ENCODE results near the gene HOXA11. TPM values are rescaled to one million over a fixed set of nuclear protein-coding genes. Genes with fewer than 3 reads are reported as not detected.
A peak's percentile ranks its signal among the peaks of the same experiment; 100 is the strongest.

Gene HOXA11
- total RNA-seq, 1 experiment from 2014 or later: 26.6 TPM

DNA sequence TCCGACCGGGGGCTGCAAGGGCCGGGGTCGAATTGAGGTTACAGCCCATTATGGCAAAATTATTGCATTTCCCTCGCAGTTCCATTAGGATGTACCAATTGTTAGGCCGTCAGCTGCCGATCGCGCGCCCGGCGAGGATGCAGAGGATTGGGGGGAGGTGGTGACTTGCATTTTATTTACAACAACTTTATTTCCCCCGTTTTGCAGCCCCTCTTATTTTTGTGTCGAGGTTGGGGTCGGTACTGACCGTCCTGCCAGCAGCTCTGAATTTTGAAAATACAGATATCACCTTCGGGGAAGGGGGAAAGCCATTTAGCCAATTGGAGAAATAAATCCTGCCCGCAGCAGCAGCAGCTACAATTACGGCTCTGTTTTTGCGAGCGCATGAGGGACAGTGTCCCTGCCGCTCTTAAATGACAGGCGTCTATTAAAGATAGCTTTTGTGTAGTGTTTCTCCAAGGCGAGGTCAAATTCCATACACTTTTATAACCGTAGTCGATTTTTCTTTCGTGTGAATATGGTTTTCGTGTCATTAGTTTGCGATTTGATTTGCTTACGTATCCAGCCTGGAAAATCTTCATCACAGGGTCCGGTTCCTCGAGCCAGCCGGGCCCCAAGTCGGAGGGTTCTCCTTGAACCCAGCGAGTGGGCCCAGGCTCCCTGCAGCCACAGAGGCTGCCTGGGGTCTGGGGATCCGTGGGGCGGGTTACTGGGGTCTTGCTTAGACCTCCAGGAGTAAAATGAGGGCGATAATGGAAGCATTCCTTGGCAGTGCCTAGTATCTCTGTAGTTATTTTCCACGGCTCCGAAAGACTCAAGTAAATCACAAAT lies 40.9 kb downstream of the HOXA11 start:
- no TSS peak for BruUV-seq (replicated peaks)
- intact Hi-C loops (cut with micrococcal nuclease): no loop called here
- H3K4me3 ChIP-seq (ENCODE audit: low read length): no peak overlapping the region
- no peak overlapping the region for H3K4me2 ChIP-seq (ENCODE audit: low read length)
- H3K9me3 ChIP-seq (ENCODE audit: low read length): no peaks in the 10 kb centered on the region
- H3K9me2 ChIP-seq (replicated peaks; ENCODE audit: low read length): no peaks in the 10 kb centered on the region
- ATAC-seq: no peak
- peaks cover 17% of the 10 kb centered on the region for H3K4me1 ChIP-seq (ENCODE audit: insufficient read depth, low read length)
- no peaks in the 10 kb centered on the region for H3K27me3 ChIP-seq (ENCODE audit: low read length)
- DNase-seq: no peak
- CTCF ChIA-PET: no interaction called here
- no peak overlapping the region for H2AFZ ChIP-seq (ENCODE audit: low read length)
- H3K9ac ChIP-seq (ENCODE audit: low read length): no peak overlapping the region
- H4K20me1 ChIP-seq (ENCODE audit: low read length): no peaks in the 10 kb centered on the region
- H3F3A ChIP-seq (ENCODE audit: low read length, unreplicated experiment): no peaks in the 10 kb centered on the region
- H3K79me2 ChIP-seq (ENCODE audit: low read length): peaks cover 31% of the 10 kb centered on the region
- no peak for TF ChIP-seq EZH2phosphoT487 (IDR thresholded peaks at IDR 0.05; ENCODE audit: borderline replicate concordance, low read length)
- TF ChIP-seq, protein P1, sequence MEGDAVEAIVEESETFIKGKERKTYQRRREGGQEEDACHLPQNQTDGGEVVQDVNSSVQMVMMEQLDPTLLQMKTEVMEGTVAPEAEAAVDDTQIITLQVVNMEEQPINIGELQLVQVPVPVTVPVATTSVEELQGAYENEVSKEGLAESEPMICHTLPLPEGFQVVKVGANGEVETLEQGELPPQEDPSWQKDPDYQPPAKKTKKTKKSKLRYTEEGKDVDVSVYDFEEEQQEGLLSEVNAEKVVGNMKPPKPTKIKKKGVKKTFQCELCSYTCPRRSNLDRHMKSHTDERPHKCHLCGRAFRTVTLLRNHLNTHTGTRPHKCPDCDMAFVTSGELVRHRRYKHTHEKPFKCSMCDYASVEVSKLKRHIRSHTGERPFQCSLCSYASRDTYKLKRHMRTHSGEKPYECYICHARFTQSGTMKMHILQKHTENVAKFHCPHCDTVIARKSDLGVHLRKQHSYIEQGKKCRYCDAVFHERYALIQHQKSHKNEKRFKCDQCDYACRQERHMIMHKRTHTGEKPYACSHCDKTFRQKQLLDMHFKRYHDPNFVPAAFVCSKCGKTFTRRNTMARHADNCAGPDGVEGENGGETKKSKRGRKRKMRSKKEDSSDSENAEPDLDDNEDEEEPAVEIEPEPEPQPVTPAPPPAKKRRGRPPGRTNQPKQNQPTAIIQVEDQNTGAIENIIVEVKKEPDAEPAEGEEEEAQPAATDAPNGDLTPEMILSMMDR (conservative IDR thresholded peaks at IDR 0.05; ENCODE audit: low read depth, low read length): 0 out of 2 replicates have a peak, but pooled peaks have one; percentile 0
- POLR2A ChIA-PET (ENCODE audit: unreplicated experiment): no interaction called here
- H3K27ac ChIP-seq (ENCODE audit: low read length): no peak overlapping the region
- H3K36me3 ChIP-seq (ENCODE audit: low read depth, low read length): peaks cover 13% of the 10 kb centered on the region; the same call in 1 of the 2 replicates

DNA sequence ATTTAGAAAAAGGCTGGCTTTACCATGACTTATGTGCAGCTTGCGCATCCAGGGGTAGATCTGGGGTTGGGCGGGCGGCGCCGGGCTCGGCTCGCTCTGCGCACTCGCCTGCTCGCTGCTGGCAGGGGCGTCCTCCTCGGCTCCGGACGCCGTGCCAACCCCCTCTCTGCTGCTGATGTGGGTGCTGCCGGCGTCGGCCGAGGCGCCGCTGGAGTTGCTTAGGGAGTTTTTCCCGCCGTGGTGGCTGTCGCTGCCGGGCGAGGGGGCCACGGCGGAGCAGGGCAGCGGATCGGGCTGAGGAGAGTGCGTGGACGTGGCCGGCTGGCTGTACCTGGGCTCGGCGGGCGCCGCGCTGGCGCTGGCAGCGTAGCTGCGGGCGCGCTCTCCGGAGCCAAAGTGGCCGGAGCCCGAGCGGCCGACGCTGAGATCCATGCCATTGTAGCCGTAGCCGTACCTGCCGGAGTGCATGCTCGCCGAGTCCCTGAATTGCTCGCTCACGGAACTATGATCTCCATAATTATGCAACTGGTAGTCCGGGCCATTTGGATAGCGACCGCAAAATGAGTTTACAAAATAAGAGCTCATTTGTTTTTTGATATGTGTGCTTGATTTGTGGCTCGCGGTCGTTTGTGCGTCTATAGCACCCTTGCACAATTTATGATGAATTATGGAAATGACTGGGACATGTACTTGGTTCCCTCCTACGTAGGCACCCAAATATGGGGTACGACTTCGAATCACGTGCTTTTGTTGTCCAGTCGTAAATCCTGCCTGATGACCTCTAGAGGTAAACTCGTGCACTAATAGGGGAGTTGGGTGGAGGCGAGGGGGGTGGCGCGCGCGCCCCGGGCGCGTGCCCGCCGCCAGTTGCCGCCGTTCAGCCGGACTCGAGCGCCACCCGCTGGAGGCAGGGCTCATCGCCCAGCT lies 41.7 kb downstream of the HOXA11 start, which contains the start of gene HOXA5:
Gene HOXA5, minus strand, starts transcription at position 659 of the 927 bp plus-strand sequence. Its CDS starts 74 bp downstream, at position 585.
- intact Hi-C loops (cut with micrococcal nuclease): no loop called here
- Histone ChIP-seq H3K9me2 (replicated peaks; ENCODE audit: low read length) (no peaks in the 10 kb centered on the region), H3K36me3 (ENCODE audit: low read depth, low read length) (peaks cover 13% of the 10 kb centered on the region; the same call in 1 of the 2 replicates), H3K27ac (ENCODE audit: low read length) (no peak within 1 kb of the TSS), H2AFZ (ENCODE audit: low read length) (no peak within 1 kb of the TSS), H3K9me3 (ENCODE audit: low read length) (no peaks in the 10 kb centered on the region), H3K4me3 (ENCODE audit: low read length) (no peak within 1 kb of the TSS), H3F3A (ENCODE audit: low read length, unreplicated experiment) (no peaks in the 10 kb centered on the region), H3K4me2 (ENCODE audit: low read length) (no peak within 1 kb of the TSS), H3K9ac (ENCODE audit: low read length) (no peak within 1 kb of the TSS), H3K4me1 (ENCODE audit: insufficient read depth, low read length) (peaks cover 11% of the 10 kb centered on the region), H3K79me2 (ENCODE audit: low read length) (peaks cover 22% of the 10 kb centered on the region), H4K20me1 (ENCODE audit: low read length) (no peaks in the 10 kb centered on the region), H3K27me3 (ENCODE audit: low read length) (no peaks in the 10 kb centered on the region)
- CTCF ChIA-PET: no interaction called here
- no peak for TF ChIP-seq EZH2 (IDR thresholded peaks at IDR 0.05; ENCODE audit: low read length, unreplicated experiment)
- no peak for TF ChIP-seq EZH2phosphoT487 (IDR thresholded peaks at IDR 0.05; ENCODE audit: borderline replicate concordance, low read length)
- TF ChIP-seq, protein P1 (conservative IDR thresholded peaks at IDR 0.05; ENCODE audit: low read depth, low read length): no peak; the same call in 1 of the 2 replicates
- no TSS peak for BruUV-seq (replicated peaks)
- POLR2A ChIA-PET (ENCODE audit: unreplicated experiment): no interaction called here
- DNase-seq (no peak), ATAC-seq (no peak)

Measured in PC-3 (cell line).